Esophagus muscularis mucosa (tissue), 3 donors: ENCODE data around the gene PKP4.

Experiments
- POLR2A ChIP-seq: fragments of 450-650 bp; IDR thresholded peaks from one replicate; pipeline ENCODE4 v1.6.1; 2017; ENCODE audit warnings: antibody characterized with exemption, moderate library complexity, mild to moderate bottlenecking, low read depth
- TF ChIP-seq, protein P1 (sequence below), 3 experiments: fragments of 200-600 bp in 2 of 3; fragments of 450-650 bp in 1 of 3; sonication (generic) in 2 of 3; IDR thresholded peaks; one replicate each; pipeline ENCODE4 v1.5.1; 2017 to 2019; ENCODE audit warnings: antibody characterized with exemption in 3 of 3, mild to moderate bottlenecking in 2 of 3, moderate library complexity in 1 of 3

DNA sequence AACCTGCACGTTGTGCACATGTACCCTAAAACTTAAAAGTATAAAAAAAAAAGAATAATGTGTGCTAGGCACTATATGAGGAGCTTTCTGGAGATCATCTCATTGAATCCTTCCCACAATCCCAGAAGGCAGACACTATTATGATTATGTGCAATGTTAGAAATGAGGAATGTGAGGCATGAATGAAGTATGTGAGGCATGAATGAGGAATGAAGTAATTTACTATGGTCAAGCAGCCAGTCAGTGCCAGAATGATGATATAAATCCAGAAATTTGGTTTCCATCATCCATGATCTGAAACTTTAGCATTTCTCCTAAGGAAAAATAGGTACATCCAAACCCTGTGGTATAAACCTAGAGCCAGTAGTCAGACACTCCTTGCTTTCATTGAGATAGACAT is 42.2 kb upstream of the PKP4 start:
- no peak for TF ChIP-seq POLR2A
- TF ChIP-seq, protein P1, sequence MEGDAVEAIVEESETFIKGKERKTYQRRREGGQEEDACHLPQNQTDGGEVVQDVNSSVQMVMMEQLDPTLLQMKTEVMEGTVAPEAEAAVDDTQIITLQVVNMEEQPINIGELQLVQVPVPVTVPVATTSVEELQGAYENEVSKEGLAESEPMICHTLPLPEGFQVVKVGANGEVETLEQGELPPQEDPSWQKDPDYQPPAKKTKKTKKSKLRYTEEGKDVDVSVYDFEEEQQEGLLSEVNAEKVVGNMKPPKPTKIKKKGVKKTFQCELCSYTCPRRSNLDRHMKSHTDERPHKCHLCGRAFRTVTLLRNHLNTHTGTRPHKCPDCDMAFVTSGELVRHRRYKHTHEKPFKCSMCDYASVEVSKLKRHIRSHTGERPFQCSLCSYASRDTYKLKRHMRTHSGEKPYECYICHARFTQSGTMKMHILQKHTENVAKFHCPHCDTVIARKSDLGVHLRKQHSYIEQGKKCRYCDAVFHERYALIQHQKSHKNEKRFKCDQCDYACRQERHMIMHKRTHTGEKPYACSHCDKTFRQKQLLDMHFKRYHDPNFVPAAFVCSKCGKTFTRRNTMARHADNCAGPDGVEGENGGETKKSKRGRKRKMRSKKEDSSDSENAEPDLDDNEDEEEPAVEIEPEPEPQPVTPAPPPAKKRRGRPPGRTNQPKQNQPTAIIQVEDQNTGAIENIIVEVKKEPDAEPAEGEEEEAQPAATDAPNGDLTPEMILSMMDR (IDR thresholded peaks at IDR 0.05), result no peak
